COLO668 (cell line): ENCODE measurements around the gene FAM180B.
A peak's percentile ranks its signal among the peaks of the same experiment; 100 is the strongest.
"Not testable (repeated sequence)": the region's sequence is repeated elsewhere in the genome, so short reads cannot be mapped to it uniquely, and the experiment has no call there.

Experiments
- DNase-seq: peaks from one replicate; lab custom pipeline; 2025; ENCODE audit not compliant: unreplicated experiment; lab: John Stamatoyannopoulos, UW

Gene FAM180B

GRCh38 chr11:47586098-47586855 is at the start of gene FAM180B:
TSS of gene FAM180B (plus strand) at chr11:47586678. CDS start at chr11:47586769, 91 bp downstream.
- DNase-seq: no peak

GRCh38 chr11:47536915-47537314 is 49.6 kb upstream of the FAM180B start:
- no peak for DNase-seq

DNA sequence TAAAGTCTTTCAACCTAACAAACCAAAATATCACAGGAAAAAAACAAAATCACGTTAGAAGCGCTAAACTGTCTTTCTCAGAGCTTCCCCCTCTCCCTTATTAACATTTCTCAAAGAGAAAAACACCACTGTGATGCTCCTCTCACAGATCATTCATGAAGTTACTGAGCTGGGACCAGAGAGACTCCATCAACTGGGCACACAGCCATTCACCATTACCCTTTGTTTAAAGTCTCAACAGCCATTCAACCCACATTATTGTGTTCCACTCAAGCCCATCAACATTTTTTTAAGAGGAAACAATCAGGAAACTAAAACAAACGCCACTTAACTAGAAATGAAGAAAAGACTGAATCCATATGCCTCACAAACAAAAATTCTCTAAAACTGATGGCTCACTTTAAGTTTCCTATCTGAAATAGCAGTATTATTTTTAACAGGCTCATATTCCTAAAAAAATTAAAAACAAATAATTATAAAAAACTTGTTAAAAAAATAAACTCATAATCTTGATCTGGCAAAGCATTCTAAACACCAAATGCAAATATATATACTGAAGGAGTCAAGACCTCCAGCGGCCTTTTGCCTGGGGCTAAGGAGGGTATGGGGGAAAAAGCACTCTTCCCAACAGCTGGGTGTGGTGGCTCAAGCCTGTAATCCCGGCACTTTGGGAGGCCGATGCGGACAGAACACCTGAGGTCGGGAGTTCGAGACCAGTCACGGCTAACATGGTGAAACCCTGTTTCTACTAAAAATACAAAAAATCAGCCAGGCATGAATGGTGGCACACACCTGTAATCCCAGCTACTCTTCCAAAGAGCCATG is 47.5 kb upstream of the FAM180B start:
- DNase-seq: no peak

GRCh38 chr11:47539681-47540039 is 46.8 kb upstream of the FAM180B start:
- no peak for DNase-seq

GRCh38 chr11:47541070-47541469 is 45.4 kb upstream of the FAM180B start:
- no peak for DNase-seq

DNA sequence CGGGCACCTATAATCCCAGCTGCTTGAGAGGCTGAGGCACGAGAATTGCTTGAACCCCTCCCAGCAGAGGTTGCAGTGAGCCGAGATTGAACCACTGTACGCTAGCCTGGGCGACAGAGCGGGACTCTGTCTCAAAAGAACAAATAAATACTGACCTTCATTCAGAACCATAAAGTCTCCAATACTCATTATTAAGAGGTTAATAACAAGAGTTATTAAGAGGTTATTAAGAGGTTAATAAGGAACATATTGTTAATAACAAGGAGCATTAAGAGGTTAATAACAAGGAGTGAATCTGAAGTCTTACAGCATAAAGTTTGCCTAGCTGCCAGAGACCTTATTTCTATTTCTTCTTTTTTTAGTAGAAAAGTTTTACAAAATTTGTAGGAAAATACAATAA is 41.2 kb upstream of the FAM180B start:
- no peak for DNase-seq

- DNase-seq: not testable (repeated sequence)
Observed at GRCh38 chr11:47546274-47546673, 40.2 kb upstream of the FAM180B start.

DNA sequence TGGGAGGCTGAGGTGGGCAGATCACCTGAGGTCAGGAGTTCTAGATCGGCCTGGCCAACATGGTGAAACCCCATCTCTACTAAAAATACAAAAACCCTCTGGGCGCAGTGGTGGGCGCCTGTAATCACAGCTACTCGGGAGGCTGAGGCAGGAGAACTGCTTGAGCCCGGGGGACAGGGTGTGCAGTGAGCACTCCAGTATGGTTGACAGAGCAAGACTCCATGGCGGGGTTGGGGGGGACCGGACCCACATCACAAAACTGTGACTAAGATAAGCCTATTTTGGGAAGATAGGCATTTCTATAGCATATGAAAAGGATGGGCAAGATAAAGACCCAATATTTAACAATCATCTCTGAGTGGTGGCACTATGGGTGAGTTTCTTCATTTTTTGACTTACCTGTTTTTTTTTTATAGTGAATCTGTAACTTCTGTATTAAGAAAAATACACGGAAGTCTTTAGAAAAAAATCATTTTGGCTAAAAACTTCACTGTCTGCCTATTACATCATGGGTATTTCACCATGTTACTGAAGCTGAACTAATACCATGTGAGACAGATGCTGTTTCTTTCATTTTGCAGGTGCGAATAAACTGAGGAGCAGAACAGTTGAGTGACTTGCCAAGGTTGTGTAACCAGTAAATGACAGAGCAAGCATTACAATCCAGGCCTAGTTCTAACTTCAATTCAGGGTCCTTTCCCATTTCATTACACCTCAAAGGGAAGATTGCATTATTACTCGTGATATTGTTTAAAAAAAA is 36.0 kb upstream of the FAM180B start:
- no peak for DNase-seq

GRCh38 chr11:47551086-47551485 is 35.4 kb upstream of the FAM180B start:
- DNase-seq: no peak

DNA sequence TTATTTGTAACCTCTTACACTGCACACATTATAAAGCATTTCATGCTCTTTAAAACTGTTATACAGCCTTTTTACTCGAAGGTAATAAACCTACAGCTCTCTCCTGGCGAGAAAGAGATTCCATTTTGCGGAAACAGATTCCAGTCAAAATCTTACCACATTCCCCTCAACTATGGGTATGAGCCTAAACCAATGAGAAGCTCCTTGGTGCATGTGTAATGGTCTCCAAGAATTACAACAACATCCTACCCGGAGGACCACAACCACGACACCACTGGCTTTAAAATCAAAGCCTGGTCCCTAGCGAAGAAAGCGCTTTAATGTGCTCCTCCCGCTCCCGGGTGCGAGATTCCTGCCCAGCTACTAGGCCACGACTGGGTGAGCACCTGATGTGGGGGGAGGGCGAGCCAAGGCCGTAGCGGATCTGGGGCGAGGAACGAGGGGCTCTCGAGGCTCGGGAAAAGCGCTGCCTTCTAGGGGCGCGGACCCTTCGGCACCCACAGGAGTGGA is 34.4 kb upstream of the FAM180B start:
- DNase-seq: peak; percentile 51

DNA sequence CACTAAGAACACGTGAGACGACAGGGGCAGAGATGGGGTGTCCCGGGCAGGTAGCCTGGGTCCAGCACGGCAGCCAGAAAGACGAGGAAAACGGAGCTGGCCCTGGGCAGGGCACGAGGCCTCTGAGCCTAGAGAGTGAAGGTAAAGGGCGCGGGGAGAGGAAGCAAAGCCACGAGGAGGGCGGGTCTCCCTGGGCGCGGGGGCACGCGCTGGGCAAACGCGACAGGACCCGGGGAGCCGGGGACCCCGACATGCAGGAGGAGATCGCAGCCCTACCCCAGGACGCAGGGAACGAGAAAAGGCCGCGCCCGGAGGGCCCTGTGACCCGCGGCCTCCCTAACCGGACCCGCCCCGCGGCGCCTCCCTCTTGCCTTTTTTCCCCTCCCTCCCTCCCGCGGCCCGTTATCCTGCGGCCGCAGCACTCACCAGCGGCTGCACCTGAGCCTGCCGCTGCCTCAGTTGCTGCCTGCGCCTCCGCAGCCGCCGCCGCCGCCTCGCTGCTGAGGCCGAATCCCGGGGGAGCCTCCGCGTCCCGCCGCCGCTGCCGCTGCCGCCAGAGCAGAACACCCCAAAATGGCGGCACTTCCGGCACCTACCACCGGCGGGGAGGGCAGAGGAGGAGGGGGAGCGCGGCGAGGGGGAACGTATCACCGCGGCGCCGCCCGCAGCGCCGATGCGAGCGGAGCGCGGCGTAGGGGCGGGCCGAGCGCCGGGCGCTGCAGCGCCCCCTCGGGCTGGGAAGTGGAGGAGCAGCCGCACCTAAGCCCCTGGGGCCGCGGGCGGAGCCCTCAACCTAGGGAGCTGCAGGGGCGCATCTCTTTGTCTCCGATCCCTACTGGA is 33.7 kb upstream of the FAM180B start, which contains the start of gene CELF1:
TSS of gene CELF1 (minus strand) at position 567 of the 840 bp plus-strand sequence. CDS start 53,609 bp downstream, outside the sequence.
- peak; percentile 98 for DNase-seq

DNA sequence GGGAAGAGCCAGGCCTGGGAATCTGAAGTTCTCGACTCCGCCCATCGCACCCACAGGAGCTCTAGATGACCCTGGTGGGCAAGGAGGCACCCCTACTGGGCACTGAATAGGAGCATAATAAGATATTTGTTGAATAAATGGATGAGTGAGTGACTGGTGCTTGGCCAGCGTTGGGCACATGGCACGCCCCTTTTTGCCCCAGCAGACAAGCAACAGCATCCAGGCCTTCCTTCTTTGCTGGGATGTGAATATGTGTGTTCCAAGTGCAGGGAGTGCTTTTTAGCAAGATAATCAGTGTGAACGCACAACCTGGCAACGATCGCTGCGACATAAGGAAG is 33.1 kb upstream of the FAM180B start:
- no peak for DNase-seq

DNA sequence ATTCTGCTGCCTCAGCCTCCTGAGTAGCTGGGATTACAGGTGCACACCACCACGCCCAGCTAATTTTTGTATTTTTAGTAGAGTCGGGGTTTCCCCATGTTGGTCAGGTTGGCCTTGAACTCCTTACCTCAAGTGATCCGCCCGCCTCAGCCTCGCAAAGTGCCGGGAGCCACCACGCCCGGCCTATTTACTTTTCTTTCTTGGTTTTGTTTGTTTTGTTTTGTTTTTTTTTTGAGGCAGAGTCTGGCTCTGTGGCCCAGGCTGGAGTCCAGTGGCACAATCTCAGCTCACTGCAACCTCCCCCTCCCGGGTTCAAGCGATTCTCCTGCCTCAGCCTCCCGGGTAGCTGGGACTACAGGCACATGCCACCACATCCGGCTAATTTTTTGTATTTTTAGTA is 29.5 kb upstream of the FAM180B start:
- not testable (repeated sequence) for DNase-seq

GRCh38 chr11:47558695-47559094 is 27.8 kb upstream of the FAM180B start:
- no peak for DNase-seq

DNA sequence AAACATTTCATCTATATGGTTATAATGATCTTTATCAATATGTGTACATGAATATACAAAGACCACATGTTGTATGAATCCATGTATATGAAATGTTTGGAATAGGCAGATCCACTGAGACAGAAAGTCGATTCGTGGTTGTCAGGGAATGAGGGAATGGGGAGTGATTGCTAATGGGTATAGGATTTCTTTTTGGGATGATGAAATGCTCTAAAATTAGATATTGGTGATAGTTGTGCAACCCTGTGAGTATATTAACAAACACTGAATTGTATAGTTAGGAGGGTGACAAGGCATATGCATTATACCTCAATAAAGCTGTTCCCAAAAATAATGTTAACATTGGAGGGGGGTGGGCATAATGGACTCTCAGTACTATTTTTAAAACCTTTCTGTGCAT is 26.1 kb upstream of the FAM180B start:
- DNase-seq: no peak

DNA sequence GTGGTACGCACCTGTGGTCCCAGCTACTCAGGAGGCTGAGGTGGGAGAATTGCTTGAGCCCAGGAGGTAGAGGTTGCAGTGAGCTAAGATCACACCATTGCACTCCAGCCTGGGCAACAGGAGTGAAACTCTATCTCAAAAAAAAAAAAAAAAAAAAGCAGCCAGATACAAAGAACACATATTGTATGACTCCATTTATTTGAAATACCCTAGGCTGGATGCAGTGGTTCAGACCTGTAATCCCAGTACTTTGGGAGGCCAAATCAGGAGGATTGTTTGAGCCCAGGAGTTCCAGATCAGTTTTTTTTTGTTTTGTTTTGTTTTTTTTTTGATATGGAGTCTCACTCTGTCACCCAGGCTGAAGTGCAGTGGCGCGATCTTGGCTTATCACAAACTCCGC is 24.1 kb upstream of the FAM180B start:
- not testable (repeated sequence) for DNase-seq

GRCh38 chr11:47564366-47564765 is 22.1 kb upstream of the FAM180B start:
- not testable (repeated sequence) for DNase-seq

- DNase-seq: no peak
Observed at GRCh38 chr11:47564933-47565339, 21.5 kb upstream of the FAM180B start.

- peak; percentile 92 for DNase-seq
Observed at GRCh38 chr11:47565340-47566148, 20.9 kb upstream of the FAM180B start, which contains the start of gene PTPMT1. TSS of gene PTPMT1 (plus strand) at chr11:47565599. CDS start at chr11:47565623, 24 bp downstream.
